Neural cell (in vitro differentiated cells): ENCODE measurements around the gene APOA1.

ENCODE experiments used
- CTCF ChIP-seq: fragments of 450-650 bp; IDR thresholded peaks from 2 replicates; pipeline ENCODE4 v1.5.1; 2014; ENCODE audit warnings: antibody characterized with exemption, mild to moderate bottlenecking, moderate library complexity; ENCODE audit not compliant: poor library complexity, severe bottlenecking
- EP300 ChIP-seq: fragments of 450-650 bp; conservative IDR thresholded peaks from 2 replicates; pipeline ENCODE4 v1.6.1; 2014; ENCODE audit warnings: antibody characterized with exemption, mild to moderate bottlenecking, moderate library complexity; ENCODE audit not compliant: poor library complexity, severe bottlenecking
- EZH2 ChIP-seq: fragments of 200-600, 300-800 bp; shearing (Covaris generic), sonication (generic); IDR thresholded peaks from 2 replicates; pipeline ENCODE4 v1.6.1; 2014; ENCODE audit warnings: antibody characterized with exemption, low read length, borderline replicate concordance, mild to moderate bottlenecking; ENCODE audit not compliant: insufficient read depth, poor library complexity, severe bottlenecking
- MXI1 ChIP-seq: fragments of 450-650 bp; conservative IDR thresholded peaks from 2 replicates; pipeline ENCODE4 v1.6.1; 2014; ENCODE audit warnings: antibody characterized with exemption, mild to moderate bottlenecking; ENCODE audit not compliant: poor library complexity, severe bottlenecking
- POLR2AphosphoS5 ChIP-seq: IDR thresholded peaks from 2 replicates; pipeline ENCODE4 v1.6.1; 2012
- RAD21 ChIP-seq: fragments of 450-650 bp; conservative IDR thresholded peaks from 2 replicates; pipeline ENCODE4 v1.6.1; 2014; ENCODE audit warnings: antibody characterized with exemption, mild to moderate bottlenecking, moderate library complexity
- REST ChIP-seq: IDR thresholded peaks from 2 replicates; pipeline ENCODE4 v1.6.1; 2012; ENCODE audit warnings: borderline replicate concordance
- SMC3 ChIP-seq: fragments of 450-650 bp; conservative IDR thresholded peaks from 2 replicates; pipeline ENCODE4 v1.6.1; 2014; ENCODE audit warnings: antibody characterized with exemption, mild to moderate bottlenecking, moderate library complexity; ENCODE audit not compliant: poor library complexity
- TAF1 ChIP-seq: IDR thresholded peaks from 2 replicates; pipeline ENCODE4 v1.6.1; 2012; ENCODE audit warnings: low read depth

DNA sequence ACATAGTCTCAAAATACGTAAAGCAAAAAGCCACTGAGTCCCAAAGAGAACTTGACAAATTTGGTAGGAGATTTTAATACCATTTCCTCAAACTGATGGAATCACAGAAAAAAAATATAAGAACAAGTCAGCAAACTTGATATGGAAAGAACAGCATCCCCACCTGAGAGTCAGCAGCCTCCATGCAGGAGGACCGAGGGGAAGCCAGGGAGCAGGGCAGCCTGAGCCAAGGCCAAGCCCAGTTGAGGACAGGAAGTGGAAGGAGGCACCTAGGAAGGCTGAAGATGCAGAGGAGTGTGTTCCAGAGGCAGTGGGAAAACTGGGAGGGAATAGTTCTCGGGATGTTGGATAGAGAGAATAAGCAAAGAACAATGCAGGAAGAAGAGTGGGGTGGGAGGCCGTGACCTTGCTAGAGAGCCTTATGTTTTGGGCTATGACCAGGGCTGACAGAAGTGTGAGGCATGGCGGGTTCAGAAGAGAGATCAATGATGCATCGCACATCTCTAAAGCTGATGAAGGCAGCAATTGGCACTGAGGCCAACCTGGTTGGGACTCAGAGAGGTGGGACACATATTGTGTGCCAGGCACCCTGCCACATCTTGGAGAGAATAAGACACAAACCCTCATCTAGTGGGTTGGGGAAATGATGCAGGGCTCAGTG, 29.7 kb downstream of the APOA1 start:
- TF ChIP-seq CTCF (no peak), EZH2 (no peak), REST (no peak), MXI1 (no peak), EP300 (no peak), RAD21 (no peak), SMC3 (no peak), POLR2AphosphoS5 (no peak), TAF1 (no peak)
